HL-60 (cell line): Measurements from ENCODE around the gene DMRT1.

Experiments used
- DNase-seq, 2 experiments: peaks; one replicate each; pipeline ENCODE4 v3.0.0-alpha.2; 2010 to 2020; ENCODE audit warnings: low read depth in 1 of 2, low spot score in 1 of 2
- H3K27ac ChIP-seq: fragments of 250-450 bp; sonication (Bioruptor Pico); replicated peaks from 2 replicates; pipeline ENCODE4 v1.5.1; 2020; ENCODE audit warnings: mild to moderate bottlenecking, moderate library complexity
- H3K27me3 ChIP-seq: fragments of 250-450 bp; sonication (Bioruptor Pico); 2 replicates; pipeline ENCODE4 v1.5.1; 2021; ENCODE audit warnings: mild to moderate bottlenecking, moderate library complexity; ENCODE audit not compliant: insufficient read depth, poor library complexity, severe bottlenecking
- H3K4me3 ChIP-seq: replicated peaks from 2 replicates; pipeline ENCODE4 v1.5.1; 2011; ENCODE audit warnings: mild to moderate bottlenecking, control low read depth, low read length; ENCODE audit not compliant: insufficient read depth
- GABPA ChIP-seq: IDR thresholded peaks from 2 replicates; pipeline ENCODE4 v1.6.1; 2012; ENCODE audit warnings: low read depth
- POLR2AphosphoS5 ChIP-seq: IDR thresholded peaks from 2 replicates; pipeline ENCODE4 v1.6.1; 2012; ENCODE audit warnings: low read depth
- SPI1 ChIP-seq: IDR thresholded peaks from 2 replicates; pipeline ENCODE4 v1.6.1; 2012; ENCODE audit warnings: low read depth, mild to moderate bottlenecking, borderline replicate concordance
- TF ChIP-seq, protein P1 (sequence below): IDR thresholded peaks from one replicate; pipeline ENCODE4 v1.5.1; 2011; ENCODE audit warnings: low read length, control low read depth, inconsistent platforms; ENCODE audit not compliant: insufficient read depth
- TF ChIP-seq, protein P2 (sequence below): IDR thresholded peaks from 2 replicates; pipeline ENCODE4 v1.6.1; 2012; ENCODE audit warnings: low read depth; ENCODE audit not compliant: insufficient replicate concordance

Gene DMRT1

DNA sequence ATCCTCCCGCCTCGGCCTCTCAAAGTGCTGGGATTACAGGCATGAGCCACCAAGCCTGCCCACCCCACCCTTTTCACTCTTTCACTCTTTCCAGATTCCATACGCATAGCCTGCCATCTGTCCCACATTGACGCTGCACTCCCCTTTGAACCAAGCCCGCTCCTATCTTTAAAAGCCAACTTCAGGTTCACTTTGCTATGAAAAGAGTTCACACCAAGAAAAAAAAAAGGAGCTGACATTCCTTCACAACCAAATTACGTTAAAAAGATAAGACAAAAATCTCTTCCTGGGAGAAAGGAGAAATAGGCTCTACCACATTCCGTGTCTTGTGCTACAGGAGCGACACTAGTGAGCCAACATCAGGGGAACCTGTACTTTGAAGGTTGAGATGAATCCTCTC is 41.5 kb downstream of the DMRT1 start:
- TF ChIP-seq GABPA (no peak), SPI1 (no peak), POLR2AphosphoS5 (no peak)
- TF ChIP-seq, protein P1, sequence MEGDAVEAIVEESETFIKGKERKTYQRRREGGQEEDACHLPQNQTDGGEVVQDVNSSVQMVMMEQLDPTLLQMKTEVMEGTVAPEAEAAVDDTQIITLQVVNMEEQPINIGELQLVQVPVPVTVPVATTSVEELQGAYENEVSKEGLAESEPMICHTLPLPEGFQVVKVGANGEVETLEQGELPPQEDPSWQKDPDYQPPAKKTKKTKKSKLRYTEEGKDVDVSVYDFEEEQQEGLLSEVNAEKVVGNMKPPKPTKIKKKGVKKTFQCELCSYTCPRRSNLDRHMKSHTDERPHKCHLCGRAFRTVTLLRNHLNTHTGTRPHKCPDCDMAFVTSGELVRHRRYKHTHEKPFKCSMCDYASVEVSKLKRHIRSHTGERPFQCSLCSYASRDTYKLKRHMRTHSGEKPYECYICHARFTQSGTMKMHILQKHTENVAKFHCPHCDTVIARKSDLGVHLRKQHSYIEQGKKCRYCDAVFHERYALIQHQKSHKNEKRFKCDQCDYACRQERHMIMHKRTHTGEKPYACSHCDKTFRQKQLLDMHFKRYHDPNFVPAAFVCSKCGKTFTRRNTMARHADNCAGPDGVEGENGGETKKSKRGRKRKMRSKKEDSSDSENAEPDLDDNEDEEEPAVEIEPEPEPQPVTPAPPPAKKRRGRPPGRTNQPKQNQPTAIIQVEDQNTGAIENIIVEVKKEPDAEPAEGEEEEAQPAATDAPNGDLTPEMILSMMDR, result no peak
- TF ChIP-seq, protein P2, sequence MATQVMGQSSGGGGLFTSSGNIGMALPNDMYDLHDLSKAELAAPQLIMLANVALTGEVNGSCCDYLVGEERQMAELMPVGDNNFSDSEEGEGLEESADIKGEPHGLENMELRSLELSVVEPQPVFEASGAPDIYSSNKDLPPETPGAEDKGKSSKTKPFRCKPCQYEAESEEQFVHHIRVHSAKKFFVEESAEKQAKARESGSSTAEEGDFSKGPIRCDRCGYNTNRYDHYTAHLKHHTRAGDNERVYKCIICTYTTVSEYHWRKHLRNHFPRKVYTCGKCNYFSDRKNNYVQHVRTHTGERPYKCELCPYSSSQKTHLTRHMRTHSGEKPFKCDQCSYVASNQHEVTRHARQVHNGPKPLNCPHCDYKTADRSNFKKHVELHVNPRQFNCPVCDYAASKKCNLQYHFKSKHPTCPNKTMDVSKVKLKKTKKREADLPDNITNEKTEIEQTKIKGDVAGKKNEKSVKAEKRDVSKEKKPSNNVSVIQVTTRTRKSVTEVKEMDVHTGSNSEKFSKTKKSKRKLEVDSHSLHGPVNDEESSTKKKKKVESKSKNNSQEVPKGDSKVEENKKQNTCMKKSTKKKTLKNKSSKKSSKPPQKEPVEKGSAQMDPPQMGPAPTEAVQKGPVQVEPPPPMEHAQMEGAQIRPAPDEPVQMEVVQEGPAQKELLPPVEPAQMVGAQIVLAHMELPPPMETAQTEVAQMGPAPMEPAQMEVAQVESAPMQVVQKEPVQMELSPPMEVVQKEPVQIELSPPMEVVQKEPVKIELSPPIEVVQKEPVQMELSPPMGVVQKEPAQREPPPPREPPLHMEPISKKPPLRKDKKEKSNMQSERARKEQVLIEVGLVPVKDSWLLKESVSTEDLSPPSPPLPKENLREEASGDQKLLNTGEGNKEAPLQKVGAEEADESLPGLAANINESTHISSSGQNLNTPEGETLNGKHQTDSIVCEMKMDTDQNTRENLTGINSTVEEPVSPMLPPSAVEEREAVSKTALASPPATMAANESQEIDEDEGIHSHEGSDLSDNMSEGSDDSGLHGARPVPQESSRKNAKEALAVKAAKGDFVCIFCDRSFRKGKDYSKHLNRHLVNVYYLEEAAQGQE, result no peak
- Histone ChIP-seq H3K4me3 (no peak overlapping the region), H3K27me3 (peaks cover 9% of the 10 kb centered on the region), H3K27ac (no peak overlapping the region)
- no peak for DNase-seq

DNA sequence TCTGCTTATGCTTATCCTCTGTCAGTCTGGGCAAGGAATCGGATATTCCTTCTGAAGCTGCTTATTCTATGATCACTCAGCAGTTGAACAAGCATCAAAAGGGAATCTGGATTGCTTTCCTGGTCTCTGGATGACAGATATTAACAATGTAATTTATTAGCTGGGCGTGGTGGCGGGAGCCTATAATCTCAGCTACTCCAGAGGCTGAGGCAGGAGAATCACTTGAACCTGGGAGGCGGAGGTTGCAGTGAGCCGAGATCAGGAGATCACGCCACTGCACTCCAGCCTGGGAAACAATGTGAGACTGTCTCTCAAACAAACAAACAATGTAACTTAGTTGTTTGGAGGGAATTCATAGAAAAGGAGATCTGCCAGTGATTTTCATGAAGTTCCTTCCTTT is 45.4 kb downstream of the DMRT1 start:
- Histone ChIP-seq H3K4me3 (no peak overlapping the region), H3K27me3 (no peaks in the 10 kb centered on the region), H3K27ac (no peak overlapping the region)
- TF ChIP-seq, protein P1, result no peak
- TF ChIP-seq, protein P2, result no peak
- TF ChIP-seq SPI1 (no peak), GABPA (no peak), POLR2AphosphoS5 (no peak)
- DNase-seq, result no peak

DNA sequence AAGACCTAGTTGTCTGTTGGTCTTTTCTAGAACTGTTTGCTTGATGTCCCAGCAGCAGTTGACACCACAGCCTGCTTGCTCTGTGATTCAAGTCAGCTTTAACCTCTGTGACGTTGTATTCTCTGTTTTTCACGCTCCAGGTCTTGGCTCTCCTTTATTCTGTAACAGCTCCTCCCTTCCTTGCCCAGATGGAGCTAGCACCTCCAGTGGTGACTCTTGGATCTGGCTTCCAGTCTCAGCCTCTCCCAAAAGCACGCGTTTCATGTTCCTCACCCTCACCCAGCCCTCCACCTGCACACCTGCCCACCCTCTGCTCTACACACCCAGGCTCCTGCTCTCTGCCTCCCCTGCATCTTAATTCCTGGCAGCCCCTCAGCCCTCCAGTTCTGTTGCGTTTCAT is 50.6 kb downstream of the DMRT1 start:
- DNase-seq, result no peak
- TF ChIP-seq, protein P1, result no peak
- TF ChIP-seq POLR2AphosphoS5, result no peak
- TF ChIP-seq SPI1, result no peak
- TF ChIP-seq GABPA, result no peak
- TF ChIP-seq, protein P2, result no peak

More for the DNA sequence above, 50.6 kb downstream of the DMRT1 start:
- Histone ChIP-seq H3K27me3 (no peaks in the 10 kb centered on the region), H3K4me3 (no peak overlapping the region), H3K27ac (no peak overlapping the region)
